ENCODE measurements around the gene KSR2.

The KSR2 gene

DNA sequence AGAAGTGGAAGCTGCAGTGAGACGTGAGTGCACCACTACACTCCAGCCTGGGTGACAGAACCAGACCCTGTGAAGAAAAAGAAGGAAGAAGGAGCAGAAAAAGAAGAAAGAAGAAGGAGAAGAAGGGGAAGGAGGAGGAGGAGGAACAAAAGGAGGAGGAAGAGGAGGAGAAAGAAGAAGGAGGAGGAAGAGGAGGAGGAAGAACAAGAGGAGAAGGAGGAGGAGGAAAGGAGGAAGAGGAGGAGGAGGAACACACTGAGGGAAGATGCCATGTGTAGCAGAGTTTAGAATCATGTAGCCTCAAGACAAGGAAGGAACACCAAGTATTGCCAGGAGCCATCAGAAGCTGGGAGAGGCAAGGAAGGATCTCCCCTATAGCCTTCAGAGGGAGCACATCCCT lies 241.5 kb downstream of the KSR2 start:
- no peak for TF ChIP-seq CTCF (conservative IDR thresholded peaks at IDR 0.05; ENCODE audit: control insufficient read depth, insufficient read depth, low read depth, low read length)
- no peak for DNase-seq (ENCODE audit: low read depth)
- H3K4me3 ChIP-seq (ENCODE audit: control insufficient read depth, low read depth, low read length) = no peak overlapping the region

GRCh38 chr12:117724543-117724942 lies 244.2 kb downstream of the KSR2 start:
- DNase-seq (ENCODE audit: low read depth) = peak; percentile 16
- TF ChIP-seq CTCF (conservative IDR thresholded peaks at IDR 0.05; ENCODE audit: control insufficient read depth, insufficient read depth, low read depth, low read length) = no peak

GRCh38 chr12:117718559-117718958 lies 250.2 kb downstream of the KSR2 start:
- DNase-seq (ENCODE audit: low read depth) = no peak
- no peak for TF ChIP-seq CTCF (conservative IDR thresholded peaks at IDR 0.05; ENCODE audit: control insufficient read depth, insufficient read depth, low read depth, low read length)
- no peak overlapping the region for H3K4me3 ChIP-seq (ENCODE audit: control insufficient read depth, low read depth, low read length)

More at GRCh38 chr12:117724543-117724942, 244.2 kb downstream of the KSR2 start:
- no peak overlapping the region for H3K4me3 ChIP-seq (ENCODE audit: control insufficient read depth, low read depth, low read length)

- no peak for TF ChIP-seq CTCF (conservative IDR thresholded peaks at IDR 0.05; ENCODE audit: control insufficient read depth, insufficient read depth, low read depth, low read length)
- DNase-seq (ENCODE audit: low read depth) = no peak
Observed at GRCh38 chr12:117718141-117718540, 250.6 kb downstream of the KSR2 start.

GRCh38 chr12:117714203-117714602 lies 254.6 kb downstream of the KSR2 start:
- TF ChIP-seq CTCF (conservative IDR thresholded peaks at IDR 0.05; ENCODE audit: control insufficient read depth, insufficient read depth, low read depth, low read length) = no peak
- H3K4me3 ChIP-seq (ENCODE audit: control insufficient read depth, low read depth, low read length) = no peak overlapping the region
- DNase-seq (ENCODE audit: low read depth) = no peak

More at GRCh38 chr12:117718141-117718540, 250.6 kb downstream of the KSR2 start:
- H3K4me3 ChIP-seq (ENCODE audit: control insufficient read depth, low read depth, low read length) = no peak overlapping the region

GRCh38 chr12:117710121-117710520 lies 258.7 kb downstream of the KSR2 start:
- DNase-seq (ENCODE audit: low read depth) = no peak
- no peak for TF ChIP-seq CTCF (conservative IDR thresholded peaks at IDR 0.05; ENCODE audit: control insufficient read depth, insufficient read depth, low read depth, low read length)
- H3K4me3 ChIP-seq (ENCODE audit: control insufficient read depth, low read depth, low read length) = no peak overlapping the region

GRCh38 chr12:117707861-117708260 lies 260.9 kb downstream of the KSR2 start:
- DNase-seq (ENCODE audit: low read depth) = no peak
- TF ChIP-seq CTCF (conservative IDR thresholded peaks at IDR 0.05; ENCODE audit: control insufficient read depth, insufficient read depth, low read depth, low read length) = no peak
- no peak overlapping the region for H3K4me3 ChIP-seq (ENCODE audit: control insufficient read depth, low read depth, low read length)
